ENCODE results near the gene CREB3L2.
"Not testable (repeated sequence)": the region's sequence is repeated elsewhere in the genome, so short reads cannot be mapped to it uniquely, and the experiment has no call there.

The CREB3L2 gene

DNA sequence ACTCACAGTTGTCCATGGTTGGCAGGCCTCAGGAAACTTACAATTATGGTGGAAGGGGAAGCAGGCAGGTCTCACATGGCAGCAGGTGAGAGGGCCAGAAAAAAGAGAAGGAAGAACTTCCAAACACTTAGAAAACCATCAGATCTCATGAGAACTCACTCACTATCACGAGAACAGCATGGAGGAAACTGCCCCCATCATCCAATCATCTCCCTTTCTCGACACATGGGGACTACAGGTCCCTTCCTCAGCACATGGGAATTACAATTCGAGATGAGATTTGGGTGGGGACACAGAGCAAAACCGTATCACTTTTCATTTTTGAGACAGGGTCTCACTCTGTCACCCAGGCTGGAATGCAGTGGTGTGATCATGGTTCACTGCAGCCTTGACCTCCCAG lies 12.3 kb upstream of the CREB3L2 start:
- H3K23ac ChIP-seq (ENCODE audit: low read length); H3K79me1 ChIP-seq (ENCODE audit: low read length); H4K12ac ChIP-seq (ENCODE audit: low read depth, low read length); H2AFZ ChIP-seq (ENCODE audit: insufficient read depth, low read length, poor library complexity); H3K9me3 ChIP-seq (ENCODE audit: insufficient read depth, low read depth, low read length); DNase-seq; H2BK12ac ChIP-seq (ENCODE audit: low read length); H3K9ac ChIP-seq (ENCODE audit: low read length); H2BK5ac ChIP-seq (ENCODE audit: low read depth, low read length, poor library complexity); H2BK120ac ChIP-seq (ENCODE audit: insufficient read depth, low read length, poor library complexity); H3K4me1 ChIP-seq (ENCODE audit: control insufficient read depth in 1 of 2, insufficient read depth in 2 of 2, low read length in 2 of 2); H3K4me3 ChIP-seq (ENCODE audit: low read depth, low read length); H3K27ac ChIP-seq (ENCODE audit: low read depth, low read length); H4K8ac ChIP-seq (ENCODE audit: low read depth, low read length); H4K91ac ChIP-seq (ENCODE audit: low read depth, low read length); H3K27me3 ChIP-seq (ENCODE audit: insufficient read depth, low read length); H3K18ac ChIP-seq (ENCODE audit: low read length); H3K79me2 ChIP-seq (ENCODE audit: control insufficient read depth, insufficient read depth, low read length, poor library complexity); H3K4ac ChIP-seq (ENCODE audit: low read depth, low read length); H3K36me3 ChIP-seq (ENCODE audit: control insufficient read depth in 1 of 2, insufficient read depth in 2 of 2, low read length in 2 of 2); H3K4me2 ChIP-seq (ENCODE audit: low read length); H2AK5ac ChIP-seq (ENCODE audit: low read length); H3K14ac ChIP-seq (ENCODE audit: low read length): not testable (repeated sequence)
- no CpG with 5 or more reads among the region's 4 CpGs for WGBS (ENCODE audit: extremely low coverage, insufficient coverage, insufficient read length)

DNA sequence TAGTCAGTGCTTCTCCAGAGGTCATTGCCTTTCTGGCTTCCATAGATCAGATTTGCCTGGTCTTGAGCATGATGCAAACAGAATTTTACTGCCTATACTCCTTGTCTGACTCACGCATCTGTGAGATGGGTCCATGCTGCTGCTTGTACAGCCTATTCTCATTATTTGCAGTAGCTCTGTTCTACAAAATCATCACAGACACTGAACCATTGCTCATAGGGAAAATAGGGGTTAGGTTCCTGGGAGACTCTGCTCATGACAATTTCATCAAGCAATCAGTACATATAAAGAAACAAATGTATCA lies 7.4 kb upstream of the CREB3L2 start:
- no peak overlapping the region for H3K14ac ChIP-seq (ENCODE audit: low read length)
- H4K12ac ChIP-seq (ENCODE audit: low read depth, low read length) = no peak overlapping the region
- H3K4me1 ChIP-seq (ENCODE audit: control insufficient read depth in 1 of 2, insufficient read depth in 2 of 2, low read length in 2 of 2) = peaks cover 0 to 2% of the 10 kb centered on the region in 2 experiments
- H2BK12ac ChIP-seq (ENCODE audit: low read length) = no peak overlapping the region
- no peaks in the 10 kb centered on the region for H3K27me3 ChIP-seq (ENCODE audit: insufficient read depth, low read length)
- peaks cover 8% of the 10 kb centered on the region for H3K79me1 ChIP-seq (ENCODE audit: low read length)
- no peak overlapping the region for H3K23ac ChIP-seq (ENCODE audit: low read length)
- no peak for DNase-seq
- no peak overlapping the region for H4K8ac ChIP-seq (ENCODE audit: low read depth, low read length)
- H4K91ac ChIP-seq (ENCODE audit: low read depth, low read length) = no peak overlapping the region
- no peak overlapping the region for H2AFZ ChIP-seq (ENCODE audit: insufficient read depth, low read length, poor library complexity)
- H2AK5ac ChIP-seq (ENCODE audit: low read length) = no peak overlapping the region
- H2BK120ac ChIP-seq (ENCODE audit: insufficient read depth, low read length, poor library complexity) = no peak overlapping the region
- H3K36me3 ChIP-seq (ENCODE audit: control insufficient read depth in 1 of 2, insufficient read depth in 2 of 2, low read length in 2 of 2) = no peaks in the 10 kb centered on the region
- no peak overlapping the region for H2BK5ac ChIP-seq (ENCODE audit: low read depth, low read length, poor library complexity)
- H3K4me2 ChIP-seq (ENCODE audit: low read length) = no peak overlapping the region
- no peak overlapping the region for H3K18ac ChIP-seq (ENCODE audit: low read length)
- H3K4ac ChIP-seq (ENCODE audit: low read depth, low read length) = no peak overlapping the region
- WGBS (ENCODE audit: extremely low coverage, insufficient coverage, insufficient read length) = no CpG with 5 or more reads among the region's 1 CpG
- H3K79me2 ChIP-seq (ENCODE audit: control insufficient read depth, insufficient read depth, low read length, poor library complexity) = no peaks in the 10 kb centered on the region
- no peak overlapping the region for H3K27ac ChIP-seq (ENCODE audit: low read depth, low read length)
- H3K4me3 ChIP-seq (ENCODE audit: low read depth, low read length) = no peak overlapping the region
- H3K9ac ChIP-seq (ENCODE audit: low read length) = no peak overlapping the region
- H3K9me3 ChIP-seq (ENCODE audit: insufficient read depth, low read depth, low read length) = no peaks in the 10 kb centered on the region

DNA sequence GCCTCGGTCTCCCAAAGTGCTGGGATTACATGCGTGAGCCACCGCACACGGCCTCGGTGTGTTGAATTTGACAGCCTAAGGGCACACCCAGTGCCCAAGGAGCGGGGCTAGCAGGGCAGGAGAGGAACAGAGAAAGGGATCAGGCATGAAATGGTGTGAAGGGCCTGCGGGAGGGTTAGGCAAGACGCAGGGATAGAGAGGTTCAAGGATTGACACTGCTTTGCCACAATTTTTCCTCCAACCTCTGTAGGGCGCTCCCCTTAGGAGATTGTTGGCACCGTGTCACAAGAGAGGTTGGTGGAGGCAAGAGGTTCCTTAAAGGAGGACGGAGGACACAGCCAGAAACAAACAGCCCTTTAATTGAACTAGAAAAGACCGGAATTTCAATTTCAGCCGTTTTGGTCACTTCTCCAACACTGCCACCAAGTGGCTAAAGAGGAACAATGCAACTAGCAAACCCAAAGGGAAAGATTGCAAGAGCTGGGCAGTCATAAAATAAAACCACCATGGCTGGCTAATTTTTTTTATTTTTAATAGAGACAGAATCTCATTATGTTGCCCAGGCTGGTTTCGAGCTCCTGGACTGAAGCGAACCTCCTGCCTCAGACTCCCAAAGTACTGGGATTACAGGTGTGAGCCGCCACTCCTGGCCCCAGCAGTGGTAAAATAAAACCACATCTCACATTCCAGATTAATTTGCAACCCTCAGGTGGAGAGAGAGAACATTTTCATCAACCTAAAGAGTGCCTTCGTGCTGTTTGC lies 6.9 kb upstream of the CREB3L2 start:
- no peak overlapping the region for H3K23ac ChIP-seq (ENCODE audit: low read length)
- no peak overlapping the region for H4K12ac ChIP-seq (ENCODE audit: low read depth, low read length)
- H3K4me3 ChIP-seq (ENCODE audit: low read depth, low read length) = no peak overlapping the region
- H2AFZ ChIP-seq (ENCODE audit: insufficient read depth, low read length, poor library complexity) = no peak overlapping the region
- no peak overlapping the region for H3K9ac ChIP-seq (ENCODE audit: low read length)
- WGBS (ENCODE audit: extremely low coverage, insufficient coverage, insufficient read length) = no CpG with 5 or more reads among the region's 17 CpGs
- no peaks in the 10 kb centered on the region for H3K27me3 ChIP-seq (ENCODE audit: insufficient read depth, low read length)
- H2BK5ac ChIP-seq (ENCODE audit: low read depth, low read length, poor library complexity) = peak overlapping the region; percentile 74
- no peak overlapping the region for H3K18ac ChIP-seq (ENCODE audit: low read length)
- no peaks in the 10 kb centered on the region for H3K9me3 ChIP-seq (ENCODE audit: insufficient read depth, low read depth, low read length)
- no peak overlapping the region for H3K4ac ChIP-seq (ENCODE audit: low read depth, low read length)
- H3K4me2 ChIP-seq (ENCODE audit: low read length) = no peak overlapping the region
- no peak overlapping the region for H3K27ac ChIP-seq (ENCODE audit: low read depth, low read length)
- peak overlapping the region; percentile 4 for H2BK12ac ChIP-seq (ENCODE audit: low read length)
- no peak overlapping the region for H3K14ac ChIP-seq (ENCODE audit: low read length)
- peak; percentile 56 to 91 for DNase-seq
- H3K79me2 ChIP-seq (ENCODE audit: control insufficient read depth, insufficient read depth, low read length, poor library complexity) = no peaks in the 10 kb centered on the region
- H3K36me3 ChIP-seq (ENCODE audit: control insufficient read depth in 1 of 2, insufficient read depth in 2 of 2, low read length in 2 of 2) = no peaks in the 10 kb centered on the region
- H3K79me1 ChIP-seq (ENCODE audit: low read length) = peaks cover 8% of the 10 kb centered on the region
- peak overlapping the region; percentile 1 for H2BK120ac ChIP-seq (ENCODE audit: insufficient read depth, low read length, poor library complexity)
- peaks cover 0 to 2% of the 10 kb centered on the region in 2 experiments for H3K4me1 ChIP-seq (ENCODE audit: control insufficient read depth in 1 of 2, insufficient read depth in 2 of 2, low read length in 2 of 2)
- peak overlapping the region; percentile 25 for H4K91ac ChIP-seq (ENCODE audit: low read depth, low read length)
- H2AK5ac ChIP-seq (ENCODE audit: low read length) = no peak overlapping the region
- peak overlapping the region; percentile 0 for H4K8ac ChIP-seq (ENCODE audit: low read depth, low read length)

DNA sequence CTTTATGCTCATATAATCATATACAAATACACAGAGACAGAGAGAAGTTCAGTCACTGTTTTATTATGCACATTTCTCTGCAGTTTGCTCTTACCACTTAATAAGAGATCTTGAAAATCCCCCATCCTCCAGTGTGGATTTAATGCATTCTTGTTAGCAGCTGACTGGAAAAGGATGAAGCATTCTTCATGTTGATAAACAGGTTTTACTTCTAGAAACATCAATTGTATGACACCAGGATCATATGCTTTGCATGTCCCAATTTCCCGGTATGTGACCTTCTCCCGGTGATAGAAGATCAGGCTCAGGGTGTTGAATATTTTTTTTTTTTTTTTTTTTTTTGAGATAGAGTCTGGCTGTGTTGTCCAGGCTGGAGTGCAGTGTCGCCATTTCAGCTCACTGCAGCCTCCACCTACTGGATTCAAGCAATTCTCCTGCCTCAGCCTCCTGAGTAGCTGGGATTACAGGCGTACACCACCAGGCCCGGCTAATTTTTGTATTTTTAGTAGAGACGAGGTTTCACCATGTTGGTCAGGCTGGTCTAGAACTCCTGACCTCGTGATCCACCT lies 6.2 kb upstream of the CREB3L2 start:
- H3K27me3 ChIP-seq (ENCODE audit: insufficient read depth, low read length) = no peaks in the 10 kb centered on the region
- H2BK12ac ChIP-seq (ENCODE audit: low read length) = peak overlapping the region; percentile 4
- H3K9me3 ChIP-seq (ENCODE audit: insufficient read depth, low read depth, low read length) = no peaks in the 10 kb centered on the region
- H2BK5ac ChIP-seq (ENCODE audit: low read depth, low read length, poor library complexity) = no peak overlapping the region
- H3K36me3 ChIP-seq (ENCODE audit: control insufficient read depth in 1 of 2, insufficient read depth in 2 of 2, low read length in 2 of 2) = no peaks in the 10 kb centered on the region
- peak overlapping the region; percentile 25 for H4K91ac ChIP-seq (ENCODE audit: low read depth, low read length)
- H3K4me3 ChIP-seq (ENCODE audit: low read depth, low read length) = no peak overlapping the region
- H3K79me1 ChIP-seq (ENCODE audit: low read length) = peaks cover 8% of the 10 kb centered on the region
- H3K9ac ChIP-seq (ENCODE audit: low read length) = no peak overlapping the region
- H3K18ac ChIP-seq (ENCODE audit: low read length) = no peak overlapping the region
- H3K79me2 ChIP-seq (ENCODE audit: control insufficient read depth, insufficient read depth, low read length, poor library complexity) = no peaks in the 10 kb centered on the region
- no peak overlapping the region for H3K4ac ChIP-seq (ENCODE audit: low read depth, low read length)
- no CpG with 5 or more reads among the region's 7 CpGs for WGBS (ENCODE audit: extremely low coverage, insufficient coverage, insufficient read length)
- H3K23ac ChIP-seq (ENCODE audit: low read length) = no peak overlapping the region
- H3K4me1 ChIP-seq (ENCODE audit: control insufficient read depth in 1 of 2, insufficient read depth in 2 of 2, low read length in 2 of 2) = peaks cover 0 to 2% of the 10 kb centered on the region in 2 experiments
- H2BK120ac ChIP-seq (ENCODE audit: insufficient read depth, low read length, poor library complexity) = peak overlapping the region; percentile 1
- H3K4me2 ChIP-seq (ENCODE audit: low read length) = no peak overlapping the region
- H2AK5ac ChIP-seq (ENCODE audit: low read length) = no peak overlapping the region
- H4K12ac ChIP-seq (ENCODE audit: low read depth, low read length) = no peak overlapping the region
- H3K27ac ChIP-seq (ENCODE audit: low read depth, low read length) = no peak overlapping the region
- peak; percentile 83 to 96 for DNase-seq
- no peak overlapping the region for H4K8ac ChIP-seq (ENCODE audit: low read depth, low read length)
- H3K14ac ChIP-seq (ENCODE audit: low read length) = no peak overlapping the region
- H2AFZ ChIP-seq (ENCODE audit: insufficient read depth, low read length, poor library complexity) = no peak overlapping the region
